ENCODE results near the gene CFP. TPM values are rescaled to one million over a fixed set of nuclear protein-coding genes. Genes with fewer than 3 reads are reported as not detected.
"Not testable (repeated sequence)": the region's sequence is repeated elsewhere in the genome, so short reads cannot be mapped to it uniquely, and the experiment has no call there.

Gene CFP
- total RNA-seq, 1 experiment from 2014 or later = 0.48 TPM

GRCh38 chrX:47605024-47605423 is 24.7 kb downstream of the CFP start:
- Histone ChIP-seq H3K27ac (no peak overlapping the region), H3F3A (ENCODE audit: insufficient read depth, low read depth) (no peaks in the 10 kb centered on the region), H3K4me2 (no peak overlapping the region), H4K20me1 (ENCODE audit: insufficient read depth) (no peaks in the 10 kb centered on the region), H3K4me3 (no peak overlapping the region), H2AFZ (no peak overlapping the region), H3K9me2 (ENCODE audit: insufficient read depth) (no peaks in the 10 kb centered on the region), H3K27me3 (ENCODE audit: insufficient read depth, low read depth) (no peaks in the 10 kb centered on the region), H3K4me1 (replicated peaks; ENCODE audit: insufficient read depth) (no peaks in the 10 kb centered on the region), H3K36me3 (ENCODE audit: low read depth) (no peaks in the 10 kb centered on the region), H3K9me3 (ENCODE audit: insufficient read depth, low read depth) (no peaks in the 10 kb centered on the region), H3K79me2 (ENCODE audit: low read depth) (no peaks in the 10 kb centered on the region)
- DNase-seq = no peak
- intact Hi-C loops (cut with micrococcal nuclease; ENCODE audit: unreplicated experiment) = no loop called here
- ChIA-PET CTCF (no interaction called here), POLR2A (ENCODE audit: unreplicated experiment) (no interaction called here)
- BruUV-seq (replicated peaks) = no TSS peak
- TF ChIP-seq EZH2 (IDR thresholded peaks at IDR 0.05; ENCODE audit: low read depth) (no peak), CTCF (conservative IDR thresholded peaks at IDR 0.05) (no peak)

DNA sequence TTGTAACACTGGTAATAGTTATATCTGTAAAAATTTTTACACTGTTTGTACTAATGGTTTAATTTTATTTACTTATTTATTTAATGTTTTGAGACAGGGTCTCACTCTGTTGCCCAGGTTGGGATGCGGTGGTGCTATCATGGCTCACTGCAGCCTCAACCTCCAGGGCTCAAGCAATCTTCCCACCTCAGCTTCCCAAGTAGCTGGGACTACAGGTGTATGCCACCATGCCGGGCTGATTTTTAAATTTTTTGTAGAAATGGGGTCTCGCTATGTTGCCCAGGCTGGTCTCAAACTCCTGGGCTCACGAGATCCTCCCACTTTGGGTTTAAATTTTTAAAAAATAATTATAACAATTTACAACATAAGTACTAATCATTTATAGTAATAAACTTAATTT is 26.6 kb downstream of the CFP start:
- H4K20me1 ChIP-seq (ENCODE audit: insufficient read depth); H3K79me2 ChIP-seq (ENCODE audit: low read depth); BruUV-seq (replicated peaks); H2AFZ ChIP-seq; H3K36me3 ChIP-seq (ENCODE audit: low read depth); CTCF ChIA-PET; H3K4me2 ChIP-seq; POLR2A ChIA-PET (ENCODE audit: unreplicated experiment); H3K4me3 ChIP-seq; H3F3A ChIP-seq (ENCODE audit: insufficient read depth, low read depth); H3K9me2 ChIP-seq (ENCODE audit: insufficient read depth); H3K9me3 ChIP-seq (ENCODE audit: insufficient read depth, low read depth); H3K27me3 ChIP-seq (ENCODE audit: insufficient read depth, low read depth); DNase-seq; intact Hi-C loops (cut with micrococcal nuclease; ENCODE audit: unreplicated experiment); H3K27ac ChIP-seq; H3K4me1 ChIP-seq (replicated peaks; ENCODE audit: insufficient read depth): not testable (repeated sequence)

DNA sequence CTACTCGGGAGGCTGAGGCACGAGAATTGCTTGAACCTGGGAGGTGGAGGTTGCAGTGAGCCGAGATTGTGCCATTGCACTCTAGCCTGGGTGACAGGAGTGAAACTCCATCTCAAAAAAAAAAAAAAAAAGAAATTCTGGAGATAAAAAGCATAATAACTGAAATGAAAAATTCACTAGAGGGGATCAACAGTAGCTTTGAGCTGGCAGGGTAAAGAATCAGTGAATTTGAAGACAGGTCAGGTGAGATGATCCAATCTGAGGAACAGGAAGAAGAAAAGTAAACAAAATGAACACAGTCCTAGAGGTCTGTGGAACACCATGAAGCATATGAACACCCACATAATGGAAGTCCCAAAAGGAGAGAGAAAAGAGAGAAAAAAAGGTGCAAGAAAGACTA is 32.5 kb downstream of the CFP start:
- Histone ChIP-seq H3K27ac (no peak overlapping the region), H3K79me2 (ENCODE audit: low read depth) (no peaks in the 10 kb centered on the region), H3K9me2 (ENCODE audit: insufficient read depth) (no peaks in the 10 kb centered on the region), H3K4me1 (replicated peaks; ENCODE audit: insufficient read depth) (no peaks in the 10 kb centered on the region), H2AFZ (no peak overlapping the region), H3K27me3 (ENCODE audit: insufficient read depth, low read depth) (no peaks in the 10 kb centered on the region), H4K20me1 (ENCODE audit: insufficient read depth) (no peaks in the 10 kb centered on the region), H3K4me2 (no peak overlapping the region), H3K36me3 (ENCODE audit: low read depth) (no peaks in the 10 kb centered on the region), H3K9me3 (ENCODE audit: insufficient read depth, low read depth) (no peaks in the 10 kb centered on the region), H3K4me3 (no peak overlapping the region), H3F3A (ENCODE audit: insufficient read depth, low read depth) (no peaks in the 10 kb centered on the region)
- no peak for TF ChIP-seq CTCF (conservative IDR thresholded peaks at IDR 0.05)
- TF ChIP-seq EZH2 (IDR thresholded peaks at IDR 0.05; ENCODE audit: low read depth) = no peak
- no peak for DNase-seq
- intact Hi-C loops (cut with micrococcal nuclease; ENCODE audit: unreplicated experiment) = no loop called here
- BruUV-seq (replicated peaks) = no TSS peak
- ChIA-PET POLR2A (ENCODE audit: unreplicated experiment) (no interaction called here), CTCF (no interaction called here)

DNA sequence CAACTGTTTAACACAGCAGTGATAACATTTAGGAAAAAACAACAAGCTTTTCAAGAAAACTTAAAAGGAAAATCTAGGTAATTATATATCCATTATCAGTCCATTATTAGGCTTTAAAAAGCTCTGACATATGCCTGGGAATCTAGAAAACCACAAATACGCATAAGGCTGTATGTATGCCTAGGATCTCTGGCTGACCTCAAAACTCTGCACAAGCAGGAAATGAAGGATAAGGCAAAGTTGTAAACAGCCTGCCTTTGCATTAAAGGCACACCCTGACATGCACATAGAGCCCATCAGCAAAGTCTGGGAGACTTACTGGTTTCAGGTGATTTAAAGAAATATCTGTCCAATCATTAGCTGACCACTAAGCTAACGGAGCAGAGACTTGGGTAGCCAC is 33.5 kb downstream of the CFP start:
- Histone ChIP-seq H3K27me3 (ENCODE audit: insufficient read depth, low read depth) (no peaks in the 10 kb centered on the region), H3F3A (ENCODE audit: insufficient read depth, low read depth) (no peaks in the 10 kb centered on the region), H3K9me3 (ENCODE audit: insufficient read depth, low read depth) (no peaks in the 10 kb centered on the region), H3K4me2 (no peak overlapping the region), H3K4me1 (replicated peaks; ENCODE audit: insufficient read depth) (no peaks in the 10 kb centered on the region), H3K9me2 (ENCODE audit: insufficient read depth) (no peaks in the 10 kb centered on the region), H4K20me1 (ENCODE audit: insufficient read depth) (no peaks in the 10 kb centered on the region), H3K4me3 (no peak overlapping the region), H2AFZ (no peak overlapping the region), H3K27ac (no peak overlapping the region), H3K36me3 (ENCODE audit: low read depth) (no peaks in the 10 kb centered on the region), H3K79me2 (ENCODE audit: low read depth) (no peaks in the 10 kb centered on the region)
- no peak for TF ChIP-seq CTCF (conservative IDR thresholded peaks at IDR 0.05)
- no peak for TF ChIP-seq EZH2 (IDR thresholded peaks at IDR 0.05; ENCODE audit: low read depth)
- POLR2A ChIA-PET (ENCODE audit: unreplicated experiment) = no interaction called here
- no peak for DNase-seq
- intact Hi-C loops (cut with micrococcal nuclease; ENCODE audit: unreplicated experiment) = no loop called here
- no TSS peak for BruUV-seq (replicated peaks)
- CTCF ChIA-PET = no interaction called here

All from PC-9 (cell line).